Activated naive CD4-positive, alpha-beta T cell (primary cell): ENCODE results near the gene SMAD4.
A peak's percentile ranks its signal among the peaks of the same experiment; 100 is the strongest.

Experiments
- DNase-seq, 4 experiments: peaks; one replicate each; lab custom pipeline; 2025; lab: John Stamatoyannopoulos, UW

Gene SMAD4

GRCh38 chr18:51021226-51021965 lies 8.6 kb upstream of the SMAD4 start:
- no peak for DNase-seq

GRCh38 chr18:51025512-51025911 lies 4.5 kb upstream of the SMAD4 start:
- no peak for DNase-seq

GRCh38 chr18:51028201-51028805 lies 1.7 kb upstream of the SMAD4 start:
- DNase-seq, result no peak

- DNase-seq, result no peak
Measured at GRCh38 chr18:51029378-51029693, 677 bp upstream of the SMAD4 start.

GRCh38 chr18:51030537-51031258 lies 685 bp downstream of the SMAD4 start:
- peak; percentile 18 to 67 (median 46) for DNase-seq

- no peak for DNase-seq
Measured at GRCh38 chr18:51032193-51032592, 2.2 kb downstream of the SMAD4 start.

- DNase-seq, result no peak
Measured at GRCh38 chr18:51037230-51037629, 7.2 kb downstream of the SMAD4 start.

GRCh38 chr18:51038110-51038509 lies 8.1 kb downstream of the SMAD4 start:
- no peak for DNase-seq

GRCh38 chr18:51039138-51040112 lies 9.4 kb downstream of the SMAD4 start:
- no peak for DNase-seq

- no peak for DNase-seq
Measured at GRCh38 chr18:51041677-51042352, 11.8 kb downstream of the SMAD4 start.

GRCh38 chr18:51044928-51045585 lies 15.0 kb downstream of the SMAD4 start:
- no peak for DNase-seq

- DNase-seq, result no peak
Measured at GRCh38 chr18:51048190-51048589, 18.2 kb downstream of the SMAD4 start.

- DNase-seq, result no peak
Measured at GRCh38 chr18:51049137-51049536, 19.1 kb downstream of the SMAD4 start.

GRCh38 chr18:51051105-51051712 lies 21.2 kb downstream of the SMAD4 start:
- no peak for DNase-seq

GRCh38 chr18:51053814-51054213 lies 23.8 kb downstream of the SMAD4 start:
- DNase-seq, result no peak

- no peak for DNase-seq
Measured at GRCh38 chr18:51054764-51055163, 24.8 kb downstream of the SMAD4 start.

GRCh38 chr18:51059969-51060368 lies 30.0 kb downstream of the SMAD4 start:
- no peak for DNase-seq

GRCh38 chr18:51064256-51064655 lies 34.2 kb downstream of the SMAD4 start:
- no peak for DNase-seq

GRCh38 chr18:51066273-51066672 lies 36.3 kb downstream of the SMAD4 start:
- DNase-seq, result no peak

- DNase-seq, result no peak
Measured at GRCh38 chr18:51068105-51068504, 38.1 kb downstream of the SMAD4 start.

- no peak for DNase-seq
Measured at GRCh38 chr18:51069885-51070284, 39.9 kb downstream of the SMAD4 start.
